HG03571 (cell line): Measurements from ENCODE around the gene TREML1.
"Not testable (repeated sequence)": the region's sequence is repeated elsewhere in the genome, so short reads cannot be mapped to it uniquely, and the experiment has no call there.

Experiments used
- ATAC-seq: cut with Tn5 transposase; IDR thresholded peaks from one replicate; pipeline ENCODE4 v1.9.1; 2021; ENCODE audit not compliant: unreplicated experiment

Gene TREML1

DNA sequence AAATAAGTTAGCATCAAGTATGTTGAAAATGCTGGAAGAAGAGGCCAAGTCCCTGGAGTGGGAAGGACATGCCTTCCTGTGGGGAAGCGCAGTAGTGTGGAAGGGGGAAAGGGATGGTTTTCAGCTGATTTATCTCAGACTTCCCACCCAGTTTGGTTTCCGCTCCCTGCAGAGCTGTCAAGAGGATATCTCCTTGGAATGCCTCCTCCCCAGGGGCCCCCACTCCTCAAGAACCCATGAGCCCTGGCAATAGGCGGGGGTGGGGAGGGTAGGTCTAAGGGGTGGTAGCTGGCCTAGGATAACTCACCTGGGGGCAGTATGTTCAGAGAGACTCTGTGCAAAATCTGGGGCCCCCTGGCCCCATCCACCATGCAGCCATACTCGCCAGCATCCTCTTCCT is 696 bp downstream of the TREML1 start:
- no peak for ATAC-seq

- no peak for ATAC-seq
Measured at GRCh38 chr6:41150671-41151070, 3.5 kb downstream of the TREML1 start.

- no peak for ATAC-seq
Measured at GRCh38 chr6:41147917-41148316, 6.2 kb downstream of the TREML1 start.

GRCh38 chr6:41136911-41137310 is 17.2 kb downstream of the TREML1 start:
- ATAC-seq, result no peak

DNA sequence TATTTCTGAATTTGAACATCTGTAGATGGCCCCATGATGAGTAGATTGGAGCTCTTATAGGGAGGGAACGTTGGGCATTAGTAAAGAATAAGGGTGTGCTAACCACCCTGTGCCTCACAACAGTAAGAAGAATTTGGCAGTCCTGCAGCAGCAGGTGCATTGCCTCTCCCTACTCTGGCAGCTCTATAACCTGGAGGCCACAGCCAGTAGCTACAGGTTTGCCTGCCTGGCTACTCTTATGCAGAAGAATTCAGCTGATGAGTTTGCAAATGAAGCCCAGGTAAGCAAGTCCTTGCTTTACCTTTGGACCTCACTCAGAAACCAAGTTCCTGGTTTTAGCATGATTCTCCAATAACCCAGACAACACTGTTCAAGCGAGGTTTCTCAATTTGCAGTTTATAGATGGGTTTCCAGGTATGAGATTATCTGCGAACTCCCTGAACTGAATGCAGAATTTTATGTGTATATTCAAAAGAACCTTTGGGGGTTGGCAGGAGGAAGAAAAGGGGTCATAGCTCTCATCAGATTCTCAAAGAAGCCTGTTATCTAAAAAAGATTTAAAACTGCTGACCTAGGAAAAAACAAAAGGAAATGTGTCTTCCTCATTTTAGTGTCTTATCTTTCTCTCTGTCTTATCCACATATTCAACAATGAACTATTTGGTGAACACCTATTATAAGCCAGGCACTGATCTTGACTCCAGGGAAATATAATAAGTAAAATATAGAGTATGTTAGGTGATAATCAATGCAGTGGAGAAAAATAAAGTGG is 18.9 kb downstream of the TREML1 start:
- ATAC-seq, result no peak

GRCh38 chr6:41132254-41132653 is 21.9 kb downstream of the TREML1 start:
- ATAC-seq, result no peak

- no peak for ATAC-seq
Measured at GRCh38 chr6:41125282-41125681, 28.9 kb downstream of the TREML1 start.

DNA sequence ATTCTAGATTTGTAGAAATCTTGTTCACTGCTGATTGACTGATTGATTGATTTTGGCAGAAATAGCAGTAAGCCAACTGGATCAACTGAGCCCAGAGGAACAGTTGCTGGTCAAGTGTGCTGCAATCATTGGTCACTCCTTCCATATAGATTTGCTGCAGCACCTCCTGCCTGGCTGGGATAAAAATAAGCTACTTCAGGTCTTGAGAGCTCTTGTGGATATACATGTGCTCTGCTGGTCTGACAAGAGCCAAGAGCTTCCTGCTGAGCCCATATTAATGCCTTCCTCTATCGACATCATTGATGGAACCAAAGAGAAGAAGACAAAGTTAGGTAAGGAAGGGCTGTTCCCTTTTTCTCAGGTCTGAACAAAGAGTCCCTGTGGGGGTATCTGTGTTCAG is 31.2 kb downstream of the TREML1 start:
- ATAC-seq, result no peak

GRCh38 chr6:41122373-41122772 is 31.8 kb downstream of the TREML1 start:
- ATAC-seq, result no peak

DNA sequence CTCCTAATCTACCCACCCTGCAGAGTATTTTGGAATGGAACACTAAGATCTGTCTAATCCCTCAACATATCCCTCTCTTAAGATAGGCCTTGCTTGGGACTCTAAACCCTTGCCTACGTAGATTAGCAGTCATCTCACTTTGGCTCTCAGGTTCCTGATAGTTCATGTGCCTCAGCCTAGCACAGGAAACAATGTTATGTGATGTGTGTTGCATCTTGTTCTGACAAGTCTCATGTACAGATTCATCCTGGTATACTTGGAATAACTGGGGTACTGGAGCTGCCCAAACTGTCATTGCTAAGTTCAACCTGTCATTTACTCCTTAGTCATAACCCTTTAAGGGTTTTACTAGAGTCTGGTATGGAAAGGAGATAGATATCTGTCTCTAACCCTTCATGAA is 34.1 kb downstream of the TREML1 start:
- no peak for ATAC-seq

DNA sequence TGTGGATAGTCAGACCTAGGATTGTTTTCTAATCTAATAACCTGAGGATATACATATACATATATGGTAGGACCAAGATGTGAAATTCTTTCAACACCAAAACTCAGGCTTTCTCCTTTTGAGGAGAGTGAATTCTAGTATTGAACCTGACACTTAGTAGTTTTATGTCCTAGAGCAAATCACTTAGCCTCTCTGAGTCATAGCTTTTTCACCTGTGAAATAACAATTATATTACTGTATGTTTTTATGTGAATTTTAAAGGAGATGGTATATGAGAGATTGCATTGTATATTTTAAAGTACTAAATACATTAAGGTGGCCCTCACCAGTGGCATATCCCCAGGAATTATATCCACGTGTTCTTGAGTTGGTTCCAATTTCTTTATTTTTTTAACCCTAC is 34.6 kb downstream of the TREML1 start:
- no peak for ATAC-seq

- ATAC-seq, result not testable (repeated sequence)
Measured at GRCh38 chr6:41115027-41115426, 39.1 kb downstream of the TREML1 start.

DNA sequence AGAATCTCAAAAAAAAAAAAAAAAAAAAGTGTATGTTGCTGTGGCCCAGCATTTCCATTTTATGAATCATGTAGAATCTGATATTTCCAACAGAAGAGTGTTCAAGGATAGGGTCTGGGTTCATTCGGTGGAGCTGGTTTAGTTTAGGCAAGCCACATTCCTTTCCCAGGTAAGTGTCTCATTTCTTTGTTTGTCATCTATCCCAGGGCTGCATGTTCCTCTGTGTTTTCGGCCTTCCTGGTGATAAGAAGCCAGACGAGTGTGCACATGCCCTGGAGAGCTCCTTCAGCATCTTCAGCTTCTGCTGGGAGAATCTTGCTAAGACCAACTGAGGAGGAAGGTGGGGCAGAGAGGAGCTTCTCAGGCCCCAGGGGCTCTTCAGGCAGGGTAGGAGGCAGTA is 43.1 kb downstream of the TREML1 start:
- ATAC-seq, result no peak

GRCh38 chr6:41103847-41104246 is 50.3 kb downstream of the TREML1 start:
- no peak for ATAC-seq

DNA sequence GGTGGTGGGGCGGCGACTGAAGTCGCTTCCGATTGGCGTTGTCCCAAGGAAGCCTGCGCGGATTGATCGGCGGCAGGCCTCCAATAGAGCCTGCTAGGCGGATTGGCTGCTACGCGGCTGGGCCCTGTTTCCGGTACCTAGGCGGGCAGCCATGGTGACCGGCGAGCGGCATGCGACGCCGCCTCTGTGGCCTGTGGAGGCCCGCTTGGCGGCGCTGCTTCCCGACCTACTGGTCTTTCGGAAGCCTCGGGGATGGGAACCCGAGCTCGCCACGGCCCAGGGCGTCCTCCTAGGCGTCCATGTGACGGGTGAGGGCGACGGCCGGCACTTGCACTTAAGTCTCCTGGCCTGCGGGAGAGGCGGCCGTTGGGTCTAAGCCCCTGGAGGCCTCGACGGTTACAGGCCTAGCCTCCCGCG is 53.3 kb downstream of the TREML1 start:
- no peak for ATAC-seq
